HL-60 (cell line): ENCODE data around the gene RBBP8.

Experiments
- DNase-seq, 2 experiments: peaks; one replicate each; pipeline ENCODE4 v3.0.0-alpha.2; 2010 to 2020; ENCODE audit warnings: low read depth in 1 of 2, low spot score in 1 of 2
- H3K27ac ChIP-seq: fragments of 250-450 bp; sonication (Bioruptor Pico); replicated peaks from 2 replicates; pipeline ENCODE4 v1.5.1; 2020; ENCODE audit warnings: mild to moderate bottlenecking, moderate library complexity
- H3K27me3 ChIP-seq: fragments of 250-450 bp; sonication (Bioruptor Pico); 2 replicates; pipeline ENCODE4 v1.5.1; 2021; ENCODE audit warnings: mild to moderate bottlenecking, moderate library complexity; ENCODE audit not compliant: insufficient read depth, poor library complexity, severe bottlenecking
- H3K4me3 ChIP-seq: replicated peaks from 2 replicates; pipeline ENCODE4 v1.5.1; 2011; ENCODE audit warnings: mild to moderate bottlenecking, control low read depth, low read length; ENCODE audit not compliant: insufficient read depth
- CTCF ChIP-seq: IDR thresholded peaks from one replicate; pipeline ENCODE4 v1.5.1; 2011; ENCODE audit warnings: low read length, control low read depth, inconsistent platforms; ENCODE audit not compliant: insufficient read depth
- GABPA ChIP-seq: IDR thresholded peaks from 2 replicates; pipeline ENCODE4 v1.6.1; 2012; ENCODE audit warnings: low read depth
- POLR2AphosphoS5 ChIP-seq: IDR thresholded peaks from 2 replicates; pipeline ENCODE4 v1.6.1; 2012; ENCODE audit warnings: low read depth
- REST ChIP-seq: IDR thresholded peaks from 2 replicates; pipeline ENCODE4 v1.6.1; 2012; ENCODE audit warnings: low read depth; ENCODE audit not compliant: insufficient replicate concordance
- SPI1 ChIP-seq: IDR thresholded peaks from 2 replicates; pipeline ENCODE4 v1.6.1; 2012; ENCODE audit warnings: low read depth, mild to moderate bottlenecking, borderline replicate concordance

Gene RBBP8

GRCh38 chr18:22977847-22978701, 44.9 kb downstream of the RBBP8 start:
- Histone ChIP-seq H3K27ac (no peak overlapping the region), H3K4me3 (no peak overlapping the region), H3K27me3 (no peaks in the 10 kb centered on the region)
- no peak for TF ChIP-seq CTCF
- DNase-seq, result no peak

- Histone ChIP-seq H3K4me3 (no peak overlapping the region), H3K27me3 (no peaks in the 10 kb centered on the region), H3K27ac (no peak overlapping the region)
- TF ChIP-seq CTCF, result no peak
- no peak for TF ChIP-seq SPI1
- TF ChIP-seq REST, result no peak
- no peak for TF ChIP-seq GABPA
- no peak for DNase-seq
These were observed 47.3 kb downstream of the RBBP8 start for GRCh38 chr18:22980394-22980793.

GRCh38 chr18:22981274-22982133, 48.4 kb downstream of the RBBP8 start:
- DNase-seq, result no peak
- H3K27ac ChIP-seq, result no peak overlapping the region
- H3K27me3 ChIP-seq, result no peaks in the 10 kb centered on the region
- H3K4me3 ChIP-seq, result no peak overlapping the region
- TF ChIP-seq REST (no peak), SPI1 (no peak), CTCF (no peak), POLR2AphosphoS5 (no peak), GABPA (no peak)
